Omental fat pad (tissue), 4 donors: ENCODE measurements around the gene SLC2A4RG. TPM values are rescaled to one million over a fixed set of nuclear protein-coding genes. Genes with fewer than 3 reads are reported as not detected.

ENCODE experiments used
- ATAC-seq: fragments of 150-250 bp; one replicate; pipeline ENCODE4 v1.9.1; 2016; ENCODE audit warnings: mild to moderate bottlenecking, moderate library complexity; ENCODE audit not compliant: low FRiP score
- DNase-seq: peaks from one replicate; pipeline ENCODE4 v3.0.0-alpha.2; 2019; ENCODE audit warnings: low spot score
- total RNA-seq, 4 donors: library from RNA; depleted of rRNA; stranded (reverse); fragments of >200 nt; gene quantifications; one replicate each; pipeline ENCODE4 v1.1.0, GENCODE V29; 2016
- TF ChIP-seq, protein P1 (sequence below), 3 donors: fragments of 450-650 bp; IDR thresholded peaks; one replicate each; pipeline ENCODE4 v1.5.1; 2016 to 2017; ENCODE audit warnings: antibody characterized with exemption in 3 of 3, mild to moderate bottlenecking in 3 of 3, moderate library complexity in 2 of 3

SLC2A4RG gene
- total RNA-seq, 4 donors from 2014 or later: 25.3 to 82.0 (median 40.9) TPM

DNA sequence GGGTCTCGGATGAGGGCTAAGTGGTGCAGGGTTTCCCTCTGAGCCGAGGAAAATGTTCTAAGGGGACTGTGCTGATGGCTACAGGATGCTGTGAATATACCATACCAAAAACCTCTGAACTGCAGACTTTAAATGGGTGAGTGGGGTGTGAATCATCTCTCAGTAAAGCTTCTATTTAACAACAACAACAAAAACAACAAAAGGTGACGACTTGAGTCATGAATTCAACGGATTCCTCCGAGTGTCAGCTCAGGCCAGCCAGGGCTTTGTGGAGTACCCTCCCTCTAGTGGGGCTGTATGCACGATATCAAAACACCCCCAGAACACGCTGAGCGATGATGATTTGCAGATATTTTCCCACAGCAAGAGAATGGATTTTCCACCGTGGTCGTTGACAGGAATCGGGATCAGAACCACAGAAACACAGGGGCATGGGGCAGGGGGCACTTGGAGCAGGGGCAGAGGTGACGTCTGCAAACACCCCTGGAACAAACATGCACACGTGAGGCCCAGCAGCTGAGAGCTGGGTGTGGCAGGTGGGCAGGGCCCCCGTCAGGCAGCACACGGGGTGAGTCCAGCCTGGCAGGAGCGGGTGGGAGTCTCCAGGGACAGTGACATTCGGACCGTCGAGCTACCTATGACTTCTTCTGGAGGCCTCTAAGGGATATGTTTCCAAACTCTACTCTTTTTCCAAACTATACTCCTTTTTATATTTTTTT lies 38.6 kb downstream of the SLC2A4RG start:
- DNase-seq: no peak
- TF ChIP-seq, protein P1, sequence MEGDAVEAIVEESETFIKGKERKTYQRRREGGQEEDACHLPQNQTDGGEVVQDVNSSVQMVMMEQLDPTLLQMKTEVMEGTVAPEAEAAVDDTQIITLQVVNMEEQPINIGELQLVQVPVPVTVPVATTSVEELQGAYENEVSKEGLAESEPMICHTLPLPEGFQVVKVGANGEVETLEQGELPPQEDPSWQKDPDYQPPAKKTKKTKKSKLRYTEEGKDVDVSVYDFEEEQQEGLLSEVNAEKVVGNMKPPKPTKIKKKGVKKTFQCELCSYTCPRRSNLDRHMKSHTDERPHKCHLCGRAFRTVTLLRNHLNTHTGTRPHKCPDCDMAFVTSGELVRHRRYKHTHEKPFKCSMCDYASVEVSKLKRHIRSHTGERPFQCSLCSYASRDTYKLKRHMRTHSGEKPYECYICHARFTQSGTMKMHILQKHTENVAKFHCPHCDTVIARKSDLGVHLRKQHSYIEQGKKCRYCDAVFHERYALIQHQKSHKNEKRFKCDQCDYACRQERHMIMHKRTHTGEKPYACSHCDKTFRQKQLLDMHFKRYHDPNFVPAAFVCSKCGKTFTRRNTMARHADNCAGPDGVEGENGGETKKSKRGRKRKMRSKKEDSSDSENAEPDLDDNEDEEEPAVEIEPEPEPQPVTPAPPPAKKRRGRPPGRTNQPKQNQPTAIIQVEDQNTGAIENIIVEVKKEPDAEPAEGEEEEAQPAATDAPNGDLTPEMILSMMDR (IDR thresholded peaks at IDR 0.05): no peak
- no peak for ATAC-seq

DNA sequence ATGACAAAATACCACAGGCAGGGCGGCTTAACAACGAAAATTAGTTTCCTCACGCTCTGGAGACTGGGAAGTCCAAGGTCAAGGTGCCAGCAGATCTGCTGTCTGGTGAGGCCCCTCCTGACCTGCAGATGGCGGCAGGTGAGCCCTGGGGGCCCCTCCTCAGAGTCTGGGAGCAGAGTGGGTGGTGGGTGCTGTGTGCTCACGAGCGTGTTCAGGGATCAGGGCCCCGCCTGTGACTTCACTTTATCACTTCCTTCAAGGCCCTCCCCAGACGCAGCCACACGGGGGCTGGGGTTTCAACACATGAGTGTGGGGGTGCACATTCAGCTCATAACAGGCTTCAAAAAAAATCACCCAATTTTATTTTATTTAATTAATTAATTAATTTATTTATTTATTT lies 39.3 kb downstream of the SLC2A4RG start:
- TF ChIP-seq, protein P1 (IDR thresholded peaks at IDR 0.05): no peak
- DNase-seq (no peak), ATAC-seq (no peak)

DNA sequence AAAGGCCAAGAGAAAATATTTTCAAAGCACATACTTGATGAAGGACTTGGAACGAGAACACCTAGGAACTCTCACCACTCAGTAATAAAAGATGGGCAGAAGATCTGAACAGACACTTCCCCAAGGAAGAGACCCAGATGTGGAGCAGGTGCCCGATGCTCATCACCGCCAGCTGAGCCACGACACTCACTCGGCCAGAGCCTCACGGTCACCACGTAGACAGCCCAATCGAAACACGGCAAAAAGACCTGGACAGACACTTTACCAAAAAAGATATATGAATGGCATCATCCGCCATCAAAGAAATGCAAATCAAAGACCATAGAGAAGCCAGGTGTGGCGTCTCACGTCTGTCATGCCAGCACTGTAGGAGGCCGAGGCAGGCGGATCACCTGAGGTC lies 41.6 kb downstream of the SLC2A4RG start:
- ATAC-seq: no peak
- DNase-seq: no peak
- TF ChIP-seq, protein P1 (IDR thresholded peaks at IDR 0.05): no peak

DNA sequence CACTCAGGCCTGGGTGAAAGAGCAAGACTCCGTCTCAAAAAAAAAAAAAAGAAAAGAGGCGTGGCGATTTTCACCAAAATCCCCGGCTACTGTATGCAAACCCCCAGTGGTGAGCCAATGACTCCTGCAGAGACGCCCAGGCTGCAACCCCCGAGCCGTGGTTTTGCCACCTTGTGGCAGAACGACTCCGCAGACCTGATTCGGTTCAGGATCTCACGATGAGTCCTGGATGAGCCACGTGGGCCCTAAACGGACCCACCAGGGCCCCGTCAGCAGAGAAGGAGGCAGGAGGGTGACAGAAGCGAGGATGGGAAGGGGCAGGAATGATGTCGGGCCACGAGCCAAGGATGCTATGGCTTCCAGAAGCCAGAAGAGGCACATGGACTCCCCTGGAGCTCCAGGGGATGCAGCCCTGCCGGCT lies 42.5 kb downstream of the SLC2A4RG start:
- no peak for ATAC-seq
- no peak for DNase-seq
- TF ChIP-seq, protein P1 (IDR thresholded peaks at IDR 0.05): no peak

DNA sequence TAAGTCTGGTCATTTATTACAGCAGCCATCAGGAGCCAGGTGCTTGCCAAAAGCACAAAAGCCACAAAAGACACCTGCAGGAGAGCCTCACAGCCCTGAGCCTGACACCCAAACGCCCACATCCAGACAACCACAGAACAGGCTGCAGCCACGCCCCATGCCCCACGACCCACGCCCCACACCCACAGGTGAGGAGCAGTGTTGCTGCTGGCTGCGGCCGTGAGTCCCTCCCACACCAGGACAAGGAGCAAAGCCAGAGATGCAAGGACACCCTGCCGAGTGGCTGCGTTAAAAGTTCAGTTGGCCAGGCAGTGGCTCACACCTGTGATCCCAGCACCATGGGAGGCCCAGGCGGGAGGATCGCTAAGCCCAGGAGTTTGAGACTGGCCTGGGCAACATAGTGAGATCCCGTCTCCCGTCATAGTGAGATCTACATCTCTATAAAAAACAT lies 43.0 kb downstream of the SLC2A4RG start:
- no peak for DNase-seq
- no peak for ATAC-seq
- TF ChIP-seq, protein P1 (IDR thresholded peaks at IDR 0.05): no peak

DNA sequence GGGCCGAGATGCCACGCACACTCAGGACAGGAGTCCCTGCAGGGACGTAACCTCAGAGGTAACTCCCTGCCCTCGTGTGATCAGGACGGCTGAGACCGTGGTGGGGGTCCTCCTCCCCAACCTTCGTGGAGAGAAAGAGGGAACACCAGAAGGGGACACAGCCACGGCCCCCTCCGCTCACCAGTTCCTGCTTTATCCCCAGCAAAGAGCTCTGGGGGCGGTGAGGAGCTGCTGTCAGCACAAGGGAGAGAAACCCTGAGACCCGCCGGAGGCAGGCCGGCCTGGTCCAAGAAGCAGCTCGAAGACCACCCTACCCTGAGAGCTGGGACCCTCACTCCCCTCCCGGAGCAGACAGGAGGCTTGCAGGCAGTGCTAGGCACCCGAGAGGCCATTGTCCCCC lies 44.4 kb downstream of the SLC2A4RG start:
- no peak for ATAC-seq
- DNase-seq: no peak
- TF ChIP-seq, protein P1 (IDR thresholded peaks at IDR 0.05): no peak

DNA sequence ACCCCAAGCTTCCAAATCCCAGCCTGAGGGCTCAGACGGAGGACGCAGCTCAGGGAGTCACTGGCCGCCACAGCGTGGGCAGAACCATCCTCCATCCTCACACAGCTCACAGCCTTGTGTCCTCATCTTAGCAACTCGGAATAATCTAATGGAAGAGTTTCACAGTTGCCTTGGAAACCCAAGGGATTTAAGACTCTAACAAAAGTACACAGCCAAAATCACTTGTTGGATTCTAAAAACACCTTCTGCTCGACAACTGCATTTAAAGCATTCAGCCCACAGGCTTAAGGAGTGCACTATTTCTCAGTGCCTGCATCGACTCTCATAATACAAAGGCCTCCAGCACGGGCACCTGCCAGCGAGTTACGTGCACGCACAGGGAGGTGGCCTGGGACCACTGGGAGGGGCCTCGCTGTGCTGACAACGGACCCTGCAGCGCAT lies 46.1 kb downstream of the SLC2A4RG start:
- DNase-seq (no peak), ATAC-seq (no peak)
- TF ChIP-seq, protein P1 (IDR thresholded peaks at IDR 0.05): no peak
